GF-D8 (cell line): ENCODE results near the gene ITPKA.

Experiments used
- DNase-seq: peaks from one replicate; lab custom pipeline; 2025; lab: John Stamatoyannopoulos, UW

The ITPKA gene

GRCh38 chr15:41490355-41490754 is 3.3 kb upstream of the ITPKA start:
- DNase-seq = peak; percentile 29

GRCh38 chr15:41491889-41492288 is 1.8 kb upstream of the ITPKA start:
- no peak for DNase-seq

- DNase-seq = no peak
Measured at GRCh38 chr15:41492597-41493204, 973 bp upstream of the ITPKA start.

- DNase-seq = no peak
Measured at GRCh38 chr15:41493902-41494189, 172 bp downstream of the ITPKA start.

- DNase-seq = no peak
Measured at GRCh38 chr15:41494190-41494921, 682 bp downstream of the ITPKA start.

GRCh38 chr15:41494922-41495735 is 1.5 kb downstream of the ITPKA start:
- no peak for DNase-seq

- no peak for DNase-seq
Measured at GRCh38 chr15:41495736-41496599, 2.3 kb downstream of the ITPKA start.

GRCh38 chr15:41498657-41499056 is 5.0 kb downstream of the ITPKA start:
- no peak for DNase-seq

GRCh38 chr15:41499109-41499851 is 5.6 kb downstream of the ITPKA start:
- no peak for DNase-seq

- DNase-seq = no peak
Measured at GRCh38 chr15:41501191-41501917, 7.7 kb downstream of the ITPKA start.

- DNase-seq = peak; percentile 5
Measured at GRCh38 chr15:41501931-41502794, 8.5 kb downstream of the ITPKA start.

GRCh38 chr15:41502795-41503668 is 9.4 kb downstream of the ITPKA start:
- peak; percentile 69 for DNase-seq

- DNase-seq = no peak
Measured at GRCh38 chr15:41503669-41504010, 10.0 kb downstream of the ITPKA start.

- DNase-seq = no peak
Measured at GRCh38 chr15:41504751-41505492, 11.2 kb downstream of the ITPKA start.

GRCh38 chr15:41505776-41506175 is 12.1 kb downstream of the ITPKA start:
- DNase-seq = no peak

GRCh38 chr15:41506796-41507341 is 13.2 kb downstream of the ITPKA start:
- DNase-seq = no peak

- no peak for DNase-seq
Measured at GRCh38 chr15:41507820-41508290, 14.2 kb downstream of the ITPKA start.

GRCh38 chr15:41510728-41511127 is 17.1 kb downstream of the ITPKA start:
- DNase-seq = no peak
